CD14-positive monocyte (primary cell): ENCODE data around the gene AGTPBP1. TPM values are rescaled to one million over a fixed set of nuclear protein-coding genes. Genes with fewer than 3 reads are reported as not detected.

Source experiments
- DNase-seq, 3 donors: peaks; one replicate each; pipeline ENCODE4 v3.0.0-alpha.2; 2011 to 2022
- H2AFZ ChIP-seq: 2 replicates; pipeline ENCODE4 v1.6.0; 2012; ENCODE audit warnings: mild to moderate bottlenecking, low read depth, low read length, inconsistent platforms; ENCODE audit not compliant: insufficient read depth, poor library complexity, severe bottlenecking
- H3K27ac ChIP-seq, 2 donors: 1 replicate in 1 of 2; 2 replicates in 1 of 2; pipeline ENCODE4 v1.5.1; 2012 to 2013; ENCODE audit warnings: low read length in 2 of 2, control low read depth in 1 of 2, inconsistent platforms in 1 of 2, low read depth in 1 of 2, mild to moderate bottlenecking in 1 of 2
- H3K27me3 ChIP-seq, 2 donors: one replicate each; pipeline versions ENCODE4 v1.6.0 to v1.6.1; 2011 to 2013; ENCODE audit warnings: low read length in 2 of 2; ENCODE audit not compliant: control insufficient read depth in 2 of 2, insufficient read depth in 2 of 2
- H3K36me3 ChIP-seq, 2 donors: replicated peaks in 1 of 2; 1 replicate in 1 of 2; 2 replicates in 1 of 2; pipeline versions ENCODE4 v1.5.1 to v1.6.1; 2012 to 2013; ENCODE audit warnings: low read length in 2 of 2, control low read depth in 1 of 2, inconsistent platforms in 1 of 2, mild to moderate bottlenecking in 1 of 2; ENCODE audit not compliant: insufficient read depth in 2 of 2, control insufficient read depth in 1 of 2
- H3K4me1 ChIP-seq, 2 donors: 1 replicate in 1 of 2; 2 replicates in 1 of 2; pipeline versions ENCODE4 v1.5.1 to v1.6.1; 2012 to 2013; ENCODE audit warnings: low read length in 2 of 2, control low read depth in 1 of 2, inconsistent platforms in 1 of 2, mild to moderate bottlenecking in 1 of 2, moderate library complexity in 1 of 2; ENCODE audit not compliant: insufficient read depth in 2 of 2, control insufficient read depth in 1 of 2
- H3K4me2 ChIP-seq: replicated peaks from 2 replicates; pipeline ENCODE3; 2012; ENCODE audit warnings: low read length, moderate library complexity, mild to moderate bottlenecking; ENCODE audit not compliant: poor library complexity, severe bottlenecking; ENCODE audit errors: extremely low read depth
- H3K4me3 ChIP-seq, 3 experiments: fragments of 200-600 bp in 1 of 3; sonication (generic) in 1 of 3; replicated peaks in 1 of 3; 1 replicate in 2 of 3; 2 replicates in 1 of 3; pipeline ENCODE4 v1.5.1; 2011 to 2013; ENCODE audit warnings: low read length in 3 of 3, mild to moderate bottlenecking in 3 of 3, control low read depth in 2 of 3, low read depth in 2 of 3, inconsistent platforms in 1 of 3, moderate library complexity in 1 of 3
- H3K79me2 ChIP-seq: 2 replicates; pipeline ENCODE4 v1.6.0; 2012; ENCODE audit warnings: mild to moderate bottlenecking, control low read depth, inconsistent platforms, low read length, moderate library complexity; ENCODE audit not compliant: insufficient read depth
- H3K9ac ChIP-seq: 2 replicates; pipeline ENCODE4 v1.6.0; 2017; ENCODE audit warnings: low read length, mild to moderate bottlenecking; ENCODE audit not compliant: insufficient read depth, poor library complexity, severe bottlenecking
- H3K9me3 ChIP-seq, 2 donors: replicated peaks in 1 of 2; 1 replicate in 1 of 2; 2 replicates in 1 of 2; pipeline versions ENCODE4 v1.5.1 to v1.6.1; 2012 to 2013; ENCODE audit warnings: low read length in 2 of 2, control low read depth in 1 of 2; ENCODE audit not compliant: control insufficient read depth in 1 of 2, insufficient read depth in 1 of 2
- H4K20me1 ChIP-seq: 2 replicates; pipeline ENCODE4 v1.6.0; 2012; ENCODE audit warnings: mild to moderate bottlenecking, low read length, control low read depth, moderate library complexity; ENCODE audit not compliant: insufficient read depth
- H3K27ac Mint-ChIP-seq, 7 donors: one replicate each; pipeline ENCODE4 v1.8.0; 2020; ENCODE audit warnings: mild to moderate bottlenecking in 7 of 7, mixed read lengths in 7 of 7, moderate library complexity in 6 of 7, inconsistent platforms in 2 of 7
- H3K27me3 Mint-ChIP-seq, 3 donors: one replicate each; pipeline ENCODE4 v1.8.0; 2021 to 2022; ENCODE audit warnings: low read depth in 3 of 3, mild to moderate bottlenecking in 3 of 3, mixed read lengths in 3 of 3, moderate library complexity in 3 of 3, inconsistent platforms in 1 of 3
- H3K36me3 Mint-ChIP-seq, 2 donors: one replicate each; pipeline ENCODE4 v1.8.0; 2020; ENCODE audit warnings: mixed read lengths in 2 of 2, inconsistent platforms in 1 of 2, mild to moderate bottlenecking in 1 of 2
- H3K4me1 Mint-ChIP-seq: one replicate; pipeline ENCODE4 v1.8.0; 2020; ENCODE audit warnings: mild to moderate bottlenecking, mixed read lengths
- H3K4me3 Mint-ChIP-seq, 2 donors: one replicate each; pipeline ENCODE4 v1.8.0; 2020; ENCODE audit warnings: mild to moderate bottlenecking in 2 of 2, mixed read lengths in 2 of 2, moderate library complexity in 1 of 2
- H3K9me3 Mint-ChIP-seq, 7 donors: one replicate each; pipeline ENCODE4 v1.8.0; 2020 to 2022; ENCODE audit warnings: mixed read lengths in 7 of 7, mild to moderate bottlenecking in 6 of 7, moderate library complexity in 6 of 7, inconsistent platforms in 2 of 7
- CTCF ChIP-seq: fragments of 200-600 bp; IDR thresholded peaks from one replicate; pipeline ENCODE4 v1.8.0; 2022; ENCODE audit warnings: antibody characterized with exemption, mild to moderate bottlenecking
- WGBS: methylation state at CpG from one replicate; pipeline ENCODE4 v1.1.5; 2013; ENCODE audit warnings: missing lambda C conversion rate; ENCODE audit not compliant: insufficient coverage; 5-methylcytosine and 5-hydroxymethylcytosine counted together
- intact Hi-C, 2 donors: fragments of 100-400 bp; cut with micrococcal nuclease; formaldehyde crosslinking; loops; one replicate each; pipeline versions ENCODE4 v1.15.0 to v1.15.1; 2023
- polyA plus RNA-seq, 3 donors: library from polyadenylated mRNA; depleted of rRNA in 1 of 3; unstranded in 2 of 3; stranded (reverse) in 1 of 3; fragments of 300-500 nt in 2 of 3; fragments of >200 nt in 1 of 3; fragmentation: Illumina TruSeq in 2 of 3; gene quantifications; 1 replicate in 2 of 3; 2 replicates in 1 of 3; pipeline ENCODE4 v1.2.3, GENCODE V29; 2012 to 2021

Gene AGTPBP1
- polyA plus RNA-seq, 3 donors, result 55.6 to 90.3 (median 77.0) TPM

- no peak overlapping the region for H2AFZ ChIP-seq
- no CpG with 5 or more reads among the region's 1 CpG for WGBS
- peak overlapping the region in 4 of 7 donors; percentile 13 to 21 (median 18) for H3K27ac Mint-ChIP-seq
- no peak overlapping the region for H3K4me2 ChIP-seq
- H3K27ac ChIP-seq, result peak overlapping the region in 1 of 2 donors; percentile 5
- H3K9me3 ChIP-seq, result no peaks in the 10 kb centered on the region
- intact Hi-C loops, result no loop called here
- TF ChIP-seq CTCF, result no peak
- H3K9me3 Mint-ChIP-seq, result no peaks in the 10 kb centered on the region
- no peaks in the 10 kb centered on the region for H3K27me3 ChIP-seq
- no peaks in the 10 kb centered on the region for H3K27me3 Mint-ChIP-seq
- no peak overlapping the region for H3K4me3 Mint-ChIP-seq
- no peak overlapping the region for H3K4me3 ChIP-seq
- no peak for DNase-seq
- no peaks in the 10 kb centered on the region for H3K4me1 Mint-ChIP-seq
- peaks cover 42% of the 10 kb centered on the region for H4K20me1 ChIP-seq
- H3K36me3 ChIP-seq, result peaks cover 60 to 89% of the 10 kb centered on the region in 2 donors
- peaks cover 6% of the 10 kb centered on the region for H3K79me2 ChIP-seq
- no peaks in the 10 kb centered on the region for H3K4me1 ChIP-seq
- H3K9ac ChIP-seq, result no peak overlapping the region
- peaks cover 71 to 79% of the 10 kb centered on the region in 2 donors for H3K36me3 Mint-ChIP-seq
These were observed 101.3 kb downstream of the AGTPBP1 start for GRCh38 chr9:85640425-85640824.

GRCh38 chr9:85639675-85640186, 102.0 kb downstream of the AGTPBP1 start:
- H3K36me3 Mint-ChIP-seq, result peaks cover 69 to 78% of the 10 kb centered on the region in 2 donors
- Histone ChIP-seq H3K4me1 (no peaks in the 10 kb centered on the region), H3K9ac (no peak overlapping the region), H2AFZ (no peak overlapping the region), H4K20me1 (peaks cover 36% of the 10 kb centered on the region), H3K9me3 (no peaks in the 10 kb centered on the region), H3K79me2 (peaks cover 6% of the 10 kb centered on the region), H3K4me2 (no peak overlapping the region), H3K27ac (peak overlapping the region in 1 of 2 donors; percentile 5), H3K36me3 (peaks cover 60 to 89% of the 10 kb centered on the region in 2 donors), H3K4me3 (no peak overlapping the region), H3K27me3 (no peaks in the 10 kb centered on the region)
- DNase-seq, result no peak
- TF ChIP-seq CTCF, result no peak
- peak overlapping the region in 1 of 7 donors; percentile 20 for H3K27ac Mint-ChIP-seq
- no peak overlapping the region for H3K4me3 Mint-ChIP-seq
- no CpG with 5 or more reads among the region's 3 CpGs for WGBS
- H3K9me3 Mint-ChIP-seq, result no peaks in the 10 kb centered on the region
- intact Hi-C loops, result no loop called here
- no peaks in the 10 kb centered on the region for H3K27me3 Mint-ChIP-seq
- no peaks in the 10 kb centered on the region for H3K4me1 Mint-ChIP-seq
